ENCODE results near the gene CCDC192. TPM values are rescaled to one million over a fixed set of nuclear protein-coding genes. Genes with fewer than 3 reads are reported as not detected.
"Not testable (repeated sequence)": the region's sequence is repeated elsewhere in the genome, so short reads cannot be mapped to it uniquely, and the experiment has no call there.

The CCDC192 gene
- total RNA-seq, 1 donor from 2014 or later, result not detected

GRCh38 chr5:127761869-127762268 lies 58.7 kb downstream of the CCDC192 start:
- no peak for DNase-seq (ENCODE audit: low spot score)

- no peak for DNase-seq (ENCODE audit: low spot score)
Observed at GRCh38 chr5:127762412-127762811, 59.2 kb downstream of the CCDC192 start.

GRCh38 chr5:127766676-127767335 lies 63.6 kb downstream of the CCDC192 start:
- no peak for DNase-seq (ENCODE audit: low spot score)

- DNase-seq (ENCODE audit: low spot score), result no peak
Observed at GRCh38 chr5:127769386-127769785, 66.2 kb downstream of the CCDC192 start.

GRCh38 chr5:127770272-127770671 lies 67.1 kb downstream of the CCDC192 start:
- DNase-seq (ENCODE audit: low spot score), result no peak

GRCh38 chr5:127772531-127772930 lies 69.3 kb downstream of the CCDC192 start:
- DNase-seq (ENCODE audit: low spot score), result no peak

GRCh38 chr5:127774221-127774620 lies 71.0 kb downstream of the CCDC192 start:
- no peak for DNase-seq (ENCODE audit: low spot score)

GRCh38 chr5:127776477-127776876 lies 73.3 kb downstream of the CCDC192 start:
- no peak for DNase-seq (ENCODE audit: low spot score)

GRCh38 chr5:127777957-127778356 lies 74.8 kb downstream of the CCDC192 start:
- no peak for DNase-seq (ENCODE audit: low spot score)

GRCh38 chr5:127782450-127782849 lies 79.3 kb downstream of the CCDC192 start:
- DNase-seq (ENCODE audit: low spot score), result not testable (repeated sequence)

GRCh38 chr5:127785098-127785927 lies 82.1 kb downstream of the CCDC192 start:
- no peak for DNase-seq (ENCODE audit: low spot score)

GRCh38 chr5:127791439-127791838 lies 88.2 kb downstream of the CCDC192 start:
- no peak for DNase-seq (ENCODE audit: low spot score)

GRCh38 chr5:127791908-127792307 lies 88.7 kb downstream of the CCDC192 start:
- DNase-seq (ENCODE audit: low spot score), result not testable (repeated sequence)

- no peak for DNase-seq (ENCODE audit: low spot score)
Observed at GRCh38 chr5:127793052-127793451, 89.9 kb downstream of the CCDC192 start.

GRCh38 chr5:127793879-127794278 lies 90.7 kb downstream of the CCDC192 start:
- no peak for DNase-seq (ENCODE audit: low spot score)

- DNase-seq (ENCODE audit: low spot score), result no peak
Observed at GRCh38 chr5:127796211-127796610, 93.0 kb downstream of the CCDC192 start.

GRCh38 chr5:127799293-127799905 lies 96.2 kb downstream of the CCDC192 start:
- no peak for DNase-seq (ENCODE audit: low spot score)

GRCh38 chr5:127801751-127802476 lies 98.7 kb downstream of the CCDC192 start:
- no peak for DNase-seq (ENCODE audit: low spot score)

- DNase-seq (ENCODE audit: low spot score), result no peak
Observed at GRCh38 chr5:127802477-127802865, 99.3 kb downstream of the CCDC192 start.

GRCh38 chr5:127804886-127805426 lies 101.8 kb downstream of the CCDC192 start:
- DNase-seq (ENCODE audit: low spot score), result no peak

GRCh38 chr5:127805448-127805847 lies 102.3 kb downstream of the CCDC192 start:
- DNase-seq (ENCODE audit: low spot score), result no peak

- no peak for DNase-seq (ENCODE audit: low spot score)
Observed at GRCh38 chr5:127806776-127807175, 103.6 kb downstream of the CCDC192 start.
